ENCODE measurements around the gene NFIX. TPM values are rescaled to one million over a fixed set of nuclear protein-coding genes. Genes with fewer than 3 reads are reported as not detected.

NFIX gene
- total and polyA plus RNA-seq, 9 of the 15 experiments (the other 6 are each of a cell fraction or from before 2014, with no cell fraction given), result 0.28 to 26.8 (median 5.4) TPM

DNA sequence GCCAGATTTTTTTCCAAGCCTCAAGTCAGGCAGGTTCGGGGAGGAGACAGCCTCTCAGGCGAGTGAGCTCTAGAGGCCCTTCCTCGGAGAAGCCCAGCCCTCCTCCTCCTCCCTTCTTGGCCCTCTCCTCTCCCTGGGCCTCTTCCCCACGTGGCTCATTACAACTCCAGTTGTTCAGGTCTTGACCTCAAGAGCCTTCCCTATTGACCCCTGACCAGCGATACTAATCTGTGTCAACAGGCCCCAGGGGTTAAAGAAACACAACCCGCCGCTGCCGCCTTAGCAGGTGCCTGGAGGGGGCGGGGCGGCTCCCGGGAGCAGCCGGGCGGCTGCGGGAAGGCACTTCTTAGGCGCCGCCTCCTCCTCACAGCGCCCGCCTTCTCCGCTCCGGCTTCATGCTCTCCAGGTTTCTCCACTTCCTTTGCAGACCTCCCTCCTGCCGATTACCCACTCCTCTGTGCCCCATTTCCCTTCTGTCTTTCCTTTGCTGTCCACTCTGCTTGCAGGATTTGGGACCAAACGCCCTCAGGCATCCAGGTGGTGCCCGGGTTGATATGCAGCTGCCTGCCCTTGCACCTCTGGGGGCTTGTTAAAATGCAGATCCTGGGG, 56.4 kb downstream of the NFIX start (continued):
- peak in 1 of 2 experiments; percentile 32; a peak in 1 of 4 replicates for TF ChIP-seq TRIM24 (IDR thresholded peaks at IDR 0.05)
- TF ChIP-seq, protein P1, sequence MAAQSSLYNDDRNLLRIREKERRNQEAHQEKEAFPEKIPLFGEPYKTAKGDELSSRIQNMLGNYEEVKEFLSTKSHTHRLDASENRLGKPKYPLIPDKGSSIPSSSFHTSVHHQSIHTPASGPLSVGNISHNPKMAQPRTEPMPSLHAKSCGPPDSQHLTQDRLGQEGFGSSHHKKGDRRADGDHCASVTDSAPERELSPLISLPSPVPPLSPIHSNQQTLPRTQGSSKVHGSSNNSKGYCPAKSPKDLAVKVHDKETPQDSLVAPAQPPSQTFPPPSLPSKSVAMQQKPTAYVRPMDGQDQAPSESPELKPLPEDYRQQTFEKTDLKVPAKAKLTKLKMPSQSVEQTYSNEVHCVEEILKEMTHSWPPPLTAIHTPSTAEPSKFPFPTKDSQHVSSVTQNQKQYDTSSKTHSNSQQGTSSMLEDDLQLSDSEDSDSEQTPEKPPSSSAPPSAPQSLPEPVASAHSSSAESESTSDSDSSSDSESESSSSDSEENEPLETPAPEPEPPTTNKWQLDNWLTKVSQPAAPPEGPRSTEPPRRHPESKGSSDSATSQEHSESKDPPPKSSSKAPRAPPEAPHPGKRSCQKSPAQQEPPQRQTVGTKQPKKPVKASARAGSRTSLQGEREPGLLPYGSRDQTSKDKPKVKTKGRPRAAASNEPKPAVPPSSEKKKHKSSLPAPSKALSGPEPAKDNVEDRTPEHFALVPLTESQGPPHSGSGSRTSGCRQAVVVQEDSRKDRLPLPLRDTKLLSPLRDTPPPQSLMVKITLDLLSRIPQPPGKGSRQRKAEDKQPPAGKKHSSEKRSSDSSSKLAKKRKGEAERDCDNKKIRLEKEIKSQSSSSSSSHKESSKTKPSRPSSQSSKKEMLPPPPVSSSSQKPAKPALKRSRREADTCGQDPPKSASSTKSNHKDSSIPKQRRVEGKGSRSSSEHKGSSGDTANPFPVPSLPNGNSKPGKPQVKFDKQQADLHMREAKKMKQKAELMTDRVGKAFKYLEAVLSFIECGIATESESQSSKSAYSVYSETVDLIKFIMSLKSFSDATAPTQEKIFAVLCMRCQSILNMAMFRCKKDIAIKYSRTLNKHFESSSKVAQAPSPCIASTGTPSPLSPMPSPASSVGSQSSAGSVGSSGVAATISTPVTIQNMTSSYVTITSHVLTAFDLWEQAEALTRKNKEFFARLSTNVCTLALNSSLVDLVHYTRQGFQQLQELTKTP (IDR thresholded peaks at IDR 0.05; ENCODE audit: low read depth in 1 of 2, partially characterized antibody in 2 of 2), result peak in 1 of 2 experiments; percentile 76
- TF ChIP-seq NBN (IDR thresholded peaks at IDR 0.05; ENCODE audit: low read depth), result peak; percentile 88; the same call in 1 of the 2 replicates
- TF ChIP-seq, protein P2, sequence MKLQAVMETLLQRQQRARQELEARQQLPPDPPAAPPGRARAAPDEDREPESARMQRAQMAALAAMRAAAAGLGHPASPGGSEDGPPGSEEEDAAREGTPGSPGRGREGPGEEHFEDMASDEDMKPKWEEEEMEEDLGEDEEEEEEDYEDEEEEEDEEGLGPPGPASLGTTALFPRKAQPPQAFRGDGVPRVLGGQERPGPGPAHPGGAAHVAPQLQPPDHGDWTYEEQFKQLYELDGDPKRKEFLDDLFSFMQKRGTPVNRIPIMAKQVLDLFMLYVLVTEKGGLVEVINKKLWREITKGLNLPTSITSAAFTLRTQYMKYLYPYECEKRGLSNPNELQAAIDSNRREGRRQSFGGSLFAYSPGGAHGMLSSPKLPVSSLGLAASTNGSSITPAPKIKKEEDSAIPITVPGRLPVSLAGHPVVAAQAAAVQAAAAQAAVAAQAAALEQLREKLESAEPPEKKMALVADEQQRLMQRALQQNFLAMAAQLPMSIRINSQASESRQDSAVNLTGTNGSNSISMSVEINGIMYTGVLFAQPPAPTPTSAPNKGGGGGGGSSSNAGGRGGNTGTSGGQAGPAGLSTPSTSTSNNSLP (IDR thresholded peaks at IDR 0.05; ENCODE audit: borderline replicate concordance, low read depth, low read length), result no peak
- no peak for TF ChIP-seq ZNF165 (CRISPR knock-in tag; IDR thresholded peaks at IDR 0.05; ENCODE audit: borderline replicate concordance)
- TF ChIP-seq NEUROD1 (IDR thresholded peaks at IDR 0.05; ENCODE audit: borderline replicate concordance, low read depth, low read length, partially characterized antibody), result peak; percentile 22
- TF ChIP-seq NR2C2 (CRISPR knock-in tag; IDR thresholded peaks at IDR 0.05), result peak; percentile 62; the same call in 1 of the 2 replicates
- TF ChIP-seq NR2C2 (tag; IDR thresholded peaks at IDR 0.05), result peak; percentile 97
- TF ChIP-seq CCNT2 (IDR thresholded peaks at IDR 0.05; ENCODE audit: borderline replicate concordance, extremely low read depth, insufficient read length, low read depth, low read length), result peak; percentile 99
- TF ChIP-seq ZNF717 (CRISPR knock-in tag; IDR thresholded peaks at IDR 0.05), result no peak
- peak; percentile 84; the same call in 1 of the 2 replicates for TF ChIP-seq FOXP1 (CRISPR knock-in tag; IDR thresholded peaks at IDR 0.05)
- TF ChIP-seq, protein P3, sequence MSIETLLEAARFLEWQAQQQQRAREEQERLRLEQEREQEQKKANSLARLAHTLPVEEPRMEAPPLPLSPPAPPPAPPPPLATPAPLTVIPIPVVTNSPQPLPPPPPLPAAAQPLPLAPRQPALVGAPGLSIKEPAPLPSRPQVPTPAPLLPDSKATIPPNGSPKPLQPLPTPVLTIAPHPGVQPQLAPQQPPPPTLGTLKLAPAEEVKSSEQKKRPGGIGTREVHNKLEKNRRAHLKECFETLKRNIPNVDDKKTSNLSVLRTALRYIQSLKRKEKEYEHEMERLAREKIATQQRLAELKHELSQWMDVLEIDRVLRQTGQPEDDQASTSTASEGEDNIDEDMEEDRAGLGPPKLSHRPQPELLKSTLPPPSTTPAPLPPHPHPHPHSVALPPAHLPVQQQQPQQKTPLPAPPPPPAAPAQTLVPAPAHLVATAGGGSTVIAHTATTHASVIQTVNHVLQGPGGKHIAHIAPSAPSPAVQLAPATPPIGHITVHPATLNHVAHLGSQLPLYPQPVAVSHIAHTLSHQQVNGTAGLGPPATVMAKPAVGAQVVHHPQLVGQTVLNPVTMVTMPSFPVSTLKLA (conservative IDR thresholded peaks at IDR 0.05), result peak; percentile 68 to 90
- TF ChIP-seq EP300 (IDR thresholded peaks at IDR 0.05; ENCODE audit: low read length), result peak; percentile 45; the same call in 1 of the 2 replicates
- TF ChIP-seq ZNF263 (CRISPR knock-in tag; IDR thresholded peaks at IDR 0.05; ENCODE audit: borderline replicate concordance), result peak; percentile 56; the same call in 1 of the 2 replicates
- TF ChIP-seq ZNF644 (tag; IDR thresholded peaks at IDR 0.05; ENCODE audit: low read depth), result peak; percentile 70; the same call in 1 of the 2 replicates
- peak; percentile 95 for TF ChIP-seq CXXC5 (CRISPR knock-in tag; IDR thresholded peaks at IDR 0.05)
- peak; percentile 73 for TF ChIP-seq ARID1B (IDR thresholded peaks at IDR 0.05)
- TF ChIP-seq NR2C1 (IDR thresholded peaks at IDR 0.05), result peak; percentile 93; the same call in 1 of the 2 replicates
- peak; percentile 97 for TF ChIP-seq NR2C1 (tag; IDR thresholded peaks at IDR 0.05)
- TF ChIP-seq NRF1 (conservative IDR thresholded peaks at IDR 0.05 in 1 of 2, IDR thresholded peaks at IDR 0.05 in 1 of 2), result peak; percentile 48 to 63; a peak in 3 of 4 replicates
- no peak for TF ChIP-seq ZNF174 (CRISPR knock-in tag; IDR thresholded peaks at IDR 0.05)
- TF ChIP-seq FUS (optimal IDR thresholded peaks at IDR 0.05; ENCODE audit: low read depth, low read length), result no peak
